Activated naive CD4-positive, alpha-beta T cell treated with anti-CD3 and anti-CD28 coated beads, Interleukin-2, amount 10 ng/mL, durations not matched to agents 7 days and 5 days (primary cell): ENCODE results near the gene UGT1A5.

Experiments
- CTCF ChIA-PET: fragments of 350-600 bp; sonication (Branson Sonifier 250); formaldehyde crosslinking; loops from one replicate; lab custom pipeline; 2021; ENCODE audit warnings: antibody characterized with exemption; lab: Charles Lee
- DNase-seq: peaks from one replicate; pipeline ENCODE4 v3.0.0-alpha.2; 2020
- H3K27ac Mint-ChIP-seq: one replicate; pipeline ENCODE4 v1.8.0; 2021; ENCODE audit warnings: mild to moderate bottlenecking, moderate library complexity, mixed read lengths
- H3K27me3 Mint-ChIP-seq: one replicate; pipeline ENCODE4 v1.8.0; 2021; ENCODE audit warnings: mild to moderate bottlenecking, mixed read lengths
- H3K36me3 Mint-ChIP-seq: one replicate; pipeline ENCODE4 v1.8.0; 2021; ENCODE audit warnings: mixed read lengths
- H3K4me1 Mint-ChIP-seq: one replicate; pipeline ENCODE4 v1.8.0; 2021; ENCODE audit warnings: mixed read lengths
- H3K4me3 Mint-ChIP-seq: one replicate; pipeline ENCODE4 v1.8.0; 2021; ENCODE audit warnings: mild to moderate bottlenecking, moderate library complexity, mixed read lengths
- H3K9me3 Mint-ChIP-seq: one replicate; pipeline ENCODE4 v1.8.0; 2021; ENCODE audit warnings: mixed read lengths

The UGT1A5 gene

GRCh38 chr2:233822101-233822771 lies 109.5 kb downstream of the UGT1A5 start:
- no peak overlapping the region for H3K4me3 Mint-ChIP-seq

More at GRCh38 chr2:233822101-233822771, 109.5 kb downstream of the UGT1A5 start:
- DNase-seq = peak; percentile 17
- Mint-ChIP-seq H3K27me3 (peaks cover 17% of the 10 kb centered on the region), H3K4me1 (no peaks in the 10 kb centered on the region), H3K27ac (no peak overlapping the region), H3K36me3 (no peaks in the 10 kb centered on the region), H3K9me3 (no peaks in the 10 kb centered on the region)
- CTCF ChIA-PET = no interaction called here
